Measurements from ENCODE around the gene TLR10.

Gene TLR10

DNA sequence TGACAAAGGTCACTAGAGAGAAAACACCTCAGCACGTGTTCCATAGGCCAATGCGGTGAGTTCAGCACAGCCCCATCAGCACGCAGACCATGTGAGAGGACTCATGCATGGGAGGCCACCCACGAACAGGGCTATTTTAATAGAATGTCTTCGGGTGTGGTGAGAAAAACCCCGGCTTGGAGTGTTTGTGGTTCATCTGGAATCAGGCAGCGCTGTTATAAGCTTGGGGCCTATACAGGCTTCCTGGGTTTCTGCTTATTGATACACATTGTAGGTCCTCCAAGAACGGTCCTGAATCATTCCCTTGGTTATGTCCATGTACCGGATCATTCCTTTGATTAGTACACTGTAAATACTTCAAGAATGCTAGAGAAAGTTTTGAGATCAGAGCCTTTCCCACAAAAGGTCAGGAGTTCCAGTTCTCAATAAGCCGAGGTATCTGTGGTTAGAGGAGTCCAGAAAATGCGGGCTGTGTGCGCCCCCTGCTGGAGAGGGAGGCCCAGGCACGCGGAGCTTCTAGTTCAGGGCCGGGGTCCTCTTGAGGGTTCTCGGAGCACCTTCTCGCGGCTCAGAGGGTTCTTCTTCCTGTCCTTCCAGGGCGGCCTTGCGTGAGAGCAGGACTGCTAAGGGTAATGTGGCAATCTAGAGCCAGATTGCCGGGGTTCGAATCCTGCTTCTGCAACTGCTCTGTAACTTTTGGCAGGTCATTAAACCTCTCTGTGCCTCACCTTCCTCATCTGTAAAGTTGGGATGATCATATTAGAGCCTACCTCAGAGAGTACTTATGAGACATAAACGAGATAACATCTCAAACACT lies 51.8 kb downstream of the TLR10 start:
- TF ChIP-seq, protein P1, sequence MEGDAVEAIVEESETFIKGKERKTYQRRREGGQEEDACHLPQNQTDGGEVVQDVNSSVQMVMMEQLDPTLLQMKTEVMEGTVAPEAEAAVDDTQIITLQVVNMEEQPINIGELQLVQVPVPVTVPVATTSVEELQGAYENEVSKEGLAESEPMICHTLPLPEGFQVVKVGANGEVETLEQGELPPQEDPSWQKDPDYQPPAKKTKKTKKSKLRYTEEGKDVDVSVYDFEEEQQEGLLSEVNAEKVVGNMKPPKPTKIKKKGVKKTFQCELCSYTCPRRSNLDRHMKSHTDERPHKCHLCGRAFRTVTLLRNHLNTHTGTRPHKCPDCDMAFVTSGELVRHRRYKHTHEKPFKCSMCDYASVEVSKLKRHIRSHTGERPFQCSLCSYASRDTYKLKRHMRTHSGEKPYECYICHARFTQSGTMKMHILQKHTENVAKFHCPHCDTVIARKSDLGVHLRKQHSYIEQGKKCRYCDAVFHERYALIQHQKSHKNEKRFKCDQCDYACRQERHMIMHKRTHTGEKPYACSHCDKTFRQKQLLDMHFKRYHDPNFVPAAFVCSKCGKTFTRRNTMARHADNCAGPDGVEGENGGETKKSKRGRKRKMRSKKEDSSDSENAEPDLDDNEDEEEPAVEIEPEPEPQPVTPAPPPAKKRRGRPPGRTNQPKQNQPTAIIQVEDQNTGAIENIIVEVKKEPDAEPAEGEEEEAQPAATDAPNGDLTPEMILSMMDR (IDR thresholded peaks at IDR 0.05; ENCODE audit: insufficient read depth, low read depth, low read length, missing control alignments): peak; percentile 86
- H3K4me3 ChIP-seq (ENCODE audit: low read depth, low read length): no peak overlapping the region
- DNase-seq (ENCODE audit: low read depth): peak; percentile 92

DNA sequence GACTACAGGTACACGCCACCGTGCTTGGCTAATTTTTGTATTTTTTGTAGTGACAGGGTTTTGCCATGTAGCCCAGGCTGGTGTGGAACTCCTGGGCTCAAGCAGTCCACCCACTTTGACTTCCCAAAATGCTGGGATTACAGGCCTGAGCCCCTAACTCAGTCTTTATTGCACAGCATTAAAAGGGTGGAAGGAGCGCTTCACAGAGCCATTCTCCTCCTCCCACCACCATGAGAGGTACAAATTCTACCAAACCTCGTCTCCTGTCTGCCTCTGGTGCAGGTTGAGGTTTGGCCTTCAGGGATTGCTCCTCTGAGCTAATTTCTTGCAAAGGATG lies 52.3 kb downstream of the TLR10 start:
- no peak overlapping the region for H3K4me3 ChIP-seq (ENCODE audit: low read depth, low read length)
- DNase-seq (ENCODE audit: low read depth): no peak

DNA sequence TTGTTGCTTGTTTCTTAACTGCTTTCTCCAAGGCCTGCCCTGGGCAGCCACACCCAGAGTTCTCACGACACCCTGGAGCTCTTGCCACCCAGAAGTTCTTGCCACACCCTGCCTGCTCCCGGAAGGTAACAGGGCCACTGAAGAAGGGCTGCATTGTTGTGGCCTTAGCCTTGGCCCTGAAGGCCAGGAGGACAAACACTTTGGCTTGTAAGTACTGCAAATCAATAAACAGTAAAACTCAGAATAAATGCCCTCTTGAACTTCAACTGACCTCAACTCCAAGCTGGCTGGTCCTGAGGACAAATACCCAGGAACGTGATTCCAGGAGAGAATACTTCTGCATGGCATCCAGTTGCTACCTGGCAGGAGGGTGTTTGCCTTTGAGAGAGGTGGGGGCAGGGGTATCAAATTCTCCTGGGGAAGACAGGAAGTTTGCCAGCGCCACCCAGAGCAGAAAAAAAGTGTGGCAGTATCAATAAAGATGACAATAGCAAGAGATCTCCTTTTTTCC lies 54.1 kb downstream of the TLR10 start:
- TF ChIP-seq, protein P1 (IDR thresholded peaks at IDR 0.05; ENCODE audit: insufficient read depth, low read depth, low read length, missing control alignments): no peak
- H3K4me3 ChIP-seq (ENCODE audit: low read depth, low read length): no peak overlapping the region
- DNase-seq (ENCODE audit: low read depth): no peak

More for the DNA sequence above, 52.3 kb downstream of the TLR10 start:
- TF ChIP-seq, protein P1 (IDR thresholded peaks at IDR 0.05; ENCODE audit: insufficient read depth, low read depth, low read length, missing control alignments): no peak

DNA sequence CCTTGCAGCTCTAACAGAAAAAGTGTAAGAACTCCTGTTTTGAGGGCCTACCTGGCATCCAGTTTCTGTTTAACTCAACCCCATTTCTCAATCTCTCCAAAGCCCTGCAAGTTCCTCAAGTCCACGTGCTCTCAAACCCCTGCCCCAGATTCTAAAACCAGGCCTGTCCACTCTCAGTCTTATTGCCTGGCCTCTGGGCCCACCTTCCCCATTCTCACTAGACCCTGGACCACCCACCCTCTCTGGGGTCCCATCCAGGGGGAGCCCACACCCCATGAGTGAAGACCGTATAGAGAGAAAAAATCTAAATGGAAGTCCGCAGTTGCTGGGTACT lies 58.3 kb downstream of the TLR10 start:
- TF ChIP-seq, protein P1 (IDR thresholded peaks at IDR 0.05; ENCODE audit: insufficient read depth, low read depth, low read length, missing control alignments): no peak
- H3K4me3 ChIP-seq (ENCODE audit: low read depth, low read length): no peak overlapping the region
- no peak for DNase-seq (ENCODE audit: low read depth)

- no peak for DNase-seq (ENCODE audit: low read depth)
- TF ChIP-seq, protein P1 (IDR thresholded peaks at IDR 0.05; ENCODE audit: insufficient read depth, low read depth, low read length, missing control alignments): no peak
- H3K4me3 ChIP-seq (ENCODE audit: low read depth, low read length): no peak overlapping the region
Measured at GRCh38 chr4:38723726-38724474, 58.9 kb downstream of the TLR10 start.

DNA sequence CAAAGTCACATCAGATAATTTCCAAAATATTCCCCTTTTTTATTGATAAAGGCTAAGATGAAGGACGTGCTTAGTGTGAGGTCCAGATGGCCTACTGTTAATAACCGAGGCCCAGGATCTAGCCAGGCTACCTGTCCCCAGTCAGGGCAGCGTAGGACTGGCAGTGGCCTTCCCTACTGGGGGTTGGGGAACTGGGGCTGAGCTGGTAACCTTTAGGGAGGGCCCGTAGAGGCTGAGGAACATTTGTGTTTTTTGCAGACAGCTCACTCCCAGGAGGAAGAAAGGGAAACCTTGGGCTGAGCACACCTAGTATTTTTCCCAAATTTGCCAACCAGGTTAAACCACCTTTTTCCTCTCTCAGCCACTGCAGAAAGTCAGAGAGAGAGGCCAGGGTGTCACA lies 59.7 kb downstream of the TLR10 start:
- DNase-seq (ENCODE audit: low read depth): no peak
- H3K4me3 ChIP-seq (ENCODE audit: low read depth, low read length): no peak overlapping the region
- TF ChIP-seq, protein P1 (IDR thresholded peaks at IDR 0.05; ENCODE audit: insufficient read depth, low read depth, low read length, missing control alignments): no peak

Measured in GM12865 (cell line).